Activated CD8-positive, alpha-beta memory T cell treated with anti-CD3 and anti-CD28 coated beads for 4 hours (primary cell): Measurements from ENCODE around the gene MARCHF10.
"Not testable (repeated sequence)": the region's sequence is repeated elsewhere in the genome, so short reads cannot be mapped to it uniquely, and the experiment has no call there.

ENCODE experiments used
- DNase-seq, 2 donors: peaks; one replicate each; pipeline ENCODE4 v3.0.0-alpha.2; 2020; ENCODE audit warnings: low read depth in 2 of 2

MARCHF10 gene, protein sequence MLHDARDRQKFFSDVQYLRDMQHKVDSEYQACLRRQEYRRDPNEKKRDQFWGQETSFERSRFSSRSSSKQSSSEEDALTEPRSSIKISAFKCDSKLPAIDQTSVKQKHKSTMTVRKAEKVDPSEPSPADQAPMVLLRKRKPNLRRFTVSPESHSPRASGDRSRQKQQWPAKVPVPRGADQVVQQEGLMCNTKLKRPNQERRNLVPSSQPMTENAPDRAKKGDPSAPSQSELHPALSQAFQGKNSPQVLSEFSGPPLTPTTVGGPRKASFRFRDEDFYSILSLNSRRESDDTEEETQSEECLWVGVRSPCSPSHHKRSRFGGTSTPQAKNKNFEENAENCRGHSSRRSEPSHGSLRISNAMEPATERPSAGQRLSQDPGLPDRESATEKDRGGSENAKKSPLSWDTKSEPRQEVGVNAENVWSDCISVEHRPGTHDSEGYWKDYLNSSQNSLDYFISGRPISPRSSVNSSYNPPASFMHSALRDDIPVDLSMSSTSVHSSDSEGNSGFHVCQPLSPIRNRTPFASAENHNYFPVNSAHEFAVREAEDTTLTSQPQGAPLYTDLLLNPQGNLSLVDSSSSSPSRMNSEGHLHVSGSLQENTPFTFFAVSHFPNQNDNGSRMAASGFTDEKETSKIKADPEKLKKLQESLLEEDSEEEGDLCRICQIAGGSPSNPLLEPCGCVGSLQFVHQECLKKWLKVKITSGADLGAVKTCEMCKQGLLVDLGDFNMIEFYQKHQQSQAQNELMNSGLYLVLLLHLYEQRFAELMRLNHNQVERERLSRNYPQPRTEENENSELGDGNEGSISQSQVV

DNA sequence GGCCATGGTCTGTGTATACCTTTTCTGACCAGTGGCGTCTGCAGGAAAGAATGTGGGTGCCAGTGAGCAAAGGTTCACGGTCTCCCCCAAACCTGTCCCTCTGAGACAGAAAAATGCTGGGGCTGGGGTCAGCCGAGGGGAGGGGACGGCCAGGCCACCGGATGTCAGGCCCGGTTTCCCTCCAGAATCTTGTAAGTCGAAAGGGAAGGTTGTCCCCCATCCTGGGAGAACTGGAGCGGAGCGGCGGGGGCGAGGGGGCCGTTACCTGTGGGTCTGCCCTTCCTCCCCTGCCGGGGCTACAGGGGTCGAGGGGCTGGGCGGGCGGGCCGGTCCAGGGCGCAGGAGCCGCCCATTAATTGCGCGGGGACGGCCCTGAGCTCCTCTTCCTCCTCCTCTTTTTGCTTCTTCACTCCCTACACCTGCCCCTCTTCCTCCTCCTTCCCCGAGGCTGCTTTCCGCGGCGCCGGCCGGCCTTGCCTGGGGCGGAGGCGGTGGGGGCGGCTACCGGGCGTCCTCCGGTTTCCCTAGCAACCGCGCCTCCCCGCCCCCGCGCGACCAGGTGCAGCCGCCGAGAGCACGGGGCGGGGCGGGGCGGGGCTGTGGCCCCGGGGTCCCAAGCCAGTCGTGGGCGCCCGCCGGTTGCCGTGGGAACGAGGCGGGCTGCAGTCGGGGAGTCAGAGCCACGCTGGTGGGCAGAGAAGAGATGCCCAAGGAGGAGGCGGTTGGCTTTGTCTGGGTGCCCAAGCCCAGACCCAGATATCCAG, at the start of gene MARCHF10:
TSS of gene MARCHF10 (minus strand) at position 503 of the 764 bp plus-strand sequence. CDS start 6,579 bp downstream, outside the sequence.
- DNase-seq, result peak; percentile 31 to 33

DNA sequence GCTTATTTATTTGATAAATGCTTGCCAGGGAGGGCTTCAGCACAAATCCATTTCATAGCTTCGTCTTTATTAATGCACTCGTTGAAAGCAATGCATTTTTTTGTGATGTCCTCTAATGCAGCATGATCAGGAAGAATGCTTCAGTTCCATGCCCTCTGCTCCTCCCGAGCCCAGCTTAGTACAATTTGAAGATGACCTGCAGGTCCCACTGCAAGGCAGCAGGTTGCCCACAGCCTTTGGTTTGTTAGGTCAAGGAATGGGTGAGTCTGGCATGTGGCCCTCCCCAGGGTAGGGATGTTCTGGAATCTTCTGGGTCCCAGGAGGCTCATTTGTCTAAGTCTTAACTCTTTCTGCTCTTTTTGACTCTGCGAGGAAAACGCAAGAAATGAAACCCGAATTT, 49.4 kb upstream of the MARCHF10 start:
- no peak for DNase-seq

DNA sequence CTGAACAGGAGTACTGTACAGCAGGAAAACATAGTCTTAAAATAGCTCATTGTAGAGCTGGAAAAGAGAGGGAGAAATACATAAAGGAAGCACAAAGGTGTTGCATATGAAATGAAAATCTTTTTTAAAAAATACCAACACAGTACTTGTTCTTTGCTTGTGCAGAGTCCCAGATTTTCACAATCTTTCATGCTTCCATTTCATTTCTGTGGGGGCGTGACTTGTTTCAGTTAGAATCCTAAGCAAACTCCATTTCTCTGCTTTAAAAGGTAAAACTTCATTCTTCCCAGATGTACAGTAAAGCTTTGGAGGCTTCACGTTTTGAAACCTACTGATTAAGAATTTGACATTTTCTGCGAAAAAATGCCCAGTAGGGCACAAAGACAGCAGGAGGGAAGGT, 48.5 kb upstream of the MARCHF10 start:
- no peak for DNase-seq

DNA sequence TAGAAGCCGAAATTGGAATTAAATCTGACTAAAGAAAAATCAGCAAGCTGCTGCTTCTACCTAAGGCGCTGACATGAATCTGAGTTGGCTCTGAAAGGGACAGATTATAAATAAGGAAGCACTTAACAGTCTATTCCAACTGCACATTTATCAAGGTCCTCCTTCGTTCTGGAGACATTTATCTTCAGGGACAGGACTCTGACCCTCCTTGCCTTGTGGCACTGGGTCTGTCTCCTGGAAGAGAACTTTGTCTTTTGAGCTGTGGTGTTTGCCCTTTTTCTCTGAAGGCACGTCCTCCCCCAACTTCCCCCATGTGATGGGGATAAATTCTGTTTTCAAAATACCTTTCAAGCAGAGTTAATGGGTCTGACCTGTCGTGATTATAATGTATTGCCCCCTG, 47.0 kb upstream of the MARCHF10 start:
- DNase-seq, result no peak

DNA sequence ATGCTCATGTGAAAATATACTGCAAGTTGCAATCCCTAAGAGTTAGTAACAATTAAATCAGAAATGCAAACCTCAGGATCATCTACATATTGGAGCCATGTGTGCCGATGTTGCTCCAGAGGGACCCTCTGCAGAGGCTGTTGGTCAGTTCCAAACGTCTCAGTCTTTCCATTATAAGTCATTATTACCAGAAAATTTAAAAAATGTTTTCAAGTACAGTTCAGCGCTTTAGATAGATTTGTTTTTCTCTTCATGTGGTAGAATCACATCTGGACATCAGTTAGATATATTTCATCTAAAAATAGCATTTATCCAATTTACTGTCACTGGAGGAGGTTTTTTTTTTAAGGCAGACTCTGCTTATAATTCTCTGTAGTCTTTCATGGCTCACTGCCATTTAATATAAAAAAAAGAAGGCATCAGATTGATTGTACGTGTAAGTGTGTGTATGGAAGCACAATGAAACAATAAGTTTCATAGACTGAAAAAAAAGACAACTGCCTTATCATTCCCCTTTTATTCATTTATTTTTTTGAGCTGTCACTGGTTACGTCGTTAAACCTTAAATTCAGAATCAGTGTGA, 46.1 kb upstream of the MARCHF10 start:
- no peak for DNase-seq

DNA sequence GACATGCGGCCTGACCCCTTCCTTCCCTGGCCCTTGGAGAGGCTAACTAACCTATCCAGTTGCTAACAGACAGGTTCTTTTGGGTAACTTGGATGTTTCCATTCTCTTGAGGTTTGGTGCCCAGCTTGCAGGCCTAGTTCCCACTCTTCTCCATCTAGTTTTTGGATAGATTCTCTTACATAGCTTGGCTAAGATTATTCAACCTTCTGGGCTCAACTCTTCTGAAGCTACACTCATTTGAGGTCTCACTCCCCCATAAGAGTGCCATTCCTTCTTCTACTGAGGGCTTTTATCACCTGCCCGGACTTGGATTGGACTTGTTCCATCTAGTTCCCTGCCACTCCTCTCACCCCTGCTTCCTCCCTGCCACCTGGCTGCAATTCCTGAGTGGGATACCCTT, 44.1 kb upstream of the MARCHF10 start:
- no peak for DNase-seq

DNA sequence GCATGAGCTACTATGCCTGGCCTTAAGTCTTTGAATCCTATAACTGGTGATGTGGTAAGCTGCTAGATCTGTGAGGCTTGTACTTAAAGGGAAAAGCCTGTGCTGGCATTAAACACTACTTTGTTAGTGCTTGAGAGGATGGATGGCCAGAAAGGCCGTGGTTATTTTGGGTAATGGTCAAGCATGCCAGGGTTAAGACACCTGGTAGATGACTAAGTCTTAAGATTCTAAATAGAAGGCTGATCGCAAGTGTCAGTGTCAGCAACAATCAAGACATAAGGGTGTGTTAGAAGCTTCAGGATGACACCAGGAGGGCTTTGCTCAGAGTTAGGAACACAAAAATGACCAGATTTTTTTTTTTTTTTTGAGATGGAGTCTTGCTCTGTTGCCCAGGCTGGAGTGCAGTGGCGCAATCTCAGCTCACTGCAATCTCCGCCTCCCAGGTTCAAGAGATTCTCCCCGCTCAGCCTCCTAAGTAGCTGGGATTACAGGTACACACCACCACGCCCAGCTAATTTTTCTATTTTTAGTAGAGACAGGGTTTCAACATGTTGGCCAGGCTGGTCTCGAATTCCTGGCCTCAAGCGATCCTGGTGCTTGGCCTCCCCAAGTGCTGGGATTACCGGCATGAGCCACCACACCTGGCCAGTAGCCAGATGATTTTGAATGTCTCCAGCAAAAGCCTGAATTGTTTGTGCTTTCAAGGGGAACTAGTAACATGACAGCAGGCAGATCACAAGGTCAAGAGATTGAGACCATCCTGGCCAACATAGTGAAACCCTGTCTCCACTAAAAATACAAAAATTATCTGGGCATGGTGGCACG, 41.7 kb upstream of the MARCHF10 start:
- not testable (repeated sequence) for DNase-seq

DNA sequence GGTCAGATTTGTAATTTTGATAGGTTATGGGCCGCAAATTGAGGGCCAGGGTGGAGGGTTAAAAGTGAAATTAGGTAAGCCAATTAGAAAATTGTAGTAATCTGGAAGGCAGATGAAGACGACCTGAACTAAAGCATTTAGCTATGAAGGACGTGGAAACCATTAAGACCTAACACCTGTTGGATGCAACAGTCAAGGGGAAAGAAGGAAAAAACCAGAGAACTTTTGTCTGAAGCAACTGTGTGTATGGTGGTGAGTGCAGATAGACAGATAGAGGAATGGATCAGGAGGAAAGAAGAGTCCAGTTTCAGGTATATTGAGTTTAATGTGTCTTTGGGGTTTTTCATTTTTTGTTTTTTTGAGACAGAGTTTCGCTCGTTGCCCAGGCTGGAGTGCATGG, 40.2 kb upstream of the MARCHF10 start:
- DNase-seq, result no peak

DNA sequence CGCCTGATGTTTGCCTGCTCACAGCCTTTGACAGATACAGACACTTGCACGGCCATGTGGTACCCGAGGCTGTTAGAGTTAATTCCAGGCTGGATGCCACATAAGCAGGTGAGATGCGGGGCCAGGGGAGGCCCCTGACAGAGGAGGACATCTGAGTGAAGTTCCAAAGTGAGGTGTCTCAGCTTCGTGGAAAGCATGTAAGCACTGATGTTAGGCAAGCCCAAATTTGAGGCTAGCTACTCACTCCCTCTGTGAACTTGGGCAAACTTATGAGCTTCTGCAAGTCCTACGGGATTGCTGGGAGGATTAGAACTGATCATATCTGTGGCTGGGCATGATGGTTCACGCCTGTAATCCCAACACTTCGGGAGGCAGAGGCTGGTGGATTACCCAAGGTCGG, 39.3 kb upstream of the MARCHF10 start:
- DNase-seq, result no peak

DNA sequence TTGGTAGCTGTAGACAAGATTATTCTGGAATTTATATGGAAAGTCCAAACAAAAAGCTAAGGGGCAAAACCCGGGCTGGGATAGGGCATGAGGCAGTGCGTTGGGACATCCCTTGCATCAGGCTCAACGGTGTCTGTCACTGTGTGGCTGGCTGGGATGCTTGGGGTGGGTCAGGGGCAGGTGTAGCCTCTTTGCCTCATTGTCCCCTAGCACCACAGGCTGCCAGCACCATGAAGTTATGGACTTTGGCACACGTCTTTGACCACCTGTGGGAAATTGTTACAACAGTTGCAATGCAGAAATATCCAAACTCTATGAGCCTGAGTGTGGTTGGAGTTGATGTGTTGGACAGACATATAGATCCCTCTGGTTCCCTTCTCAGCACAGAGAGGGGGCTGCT, 32.8 kb upstream of the MARCHF10 start:
- DNase-seq, result no peak

DNA sequence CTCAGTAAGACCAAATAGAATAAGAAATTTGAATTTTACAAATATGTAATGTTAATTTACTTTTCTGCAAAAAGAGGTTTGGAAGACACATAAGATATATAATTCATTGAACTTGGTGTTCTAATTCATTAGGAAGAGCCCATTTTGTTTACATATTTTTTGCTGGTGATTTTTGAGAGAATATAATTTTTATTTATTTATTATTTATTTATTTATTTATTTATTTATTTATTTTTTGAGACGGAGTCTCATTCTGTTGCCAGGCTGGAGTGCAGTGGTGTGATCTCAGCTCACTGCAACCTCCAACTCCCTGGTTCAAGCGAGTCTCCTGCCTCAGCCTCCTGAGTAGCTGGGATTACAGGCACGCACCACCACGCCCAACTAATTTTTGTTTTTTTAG, 25.7 kb upstream of the MARCHF10 start:
- DNase-seq, result not testable (repeated sequence)

DNA sequence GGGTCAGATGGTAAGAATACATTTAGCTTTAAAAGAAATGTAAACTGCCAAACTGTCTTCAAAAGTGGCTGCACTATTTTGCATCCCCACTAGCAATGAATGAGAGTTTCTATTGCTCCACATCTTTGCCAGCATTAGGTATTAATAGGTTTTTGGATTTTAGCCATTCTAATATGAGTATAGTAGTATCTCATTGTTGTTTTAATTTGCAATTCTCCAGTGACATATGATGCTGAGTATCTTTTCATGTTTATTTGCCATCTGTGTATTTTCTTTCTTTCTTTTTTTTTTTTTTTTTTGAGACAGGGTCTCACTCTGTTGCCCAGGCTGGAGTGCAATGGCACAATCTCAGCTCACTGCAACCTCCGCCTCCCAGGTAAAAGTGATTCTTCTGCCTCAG, 24.3 kb upstream of the MARCHF10 start:
- DNase-seq, result no peak

DNA sequence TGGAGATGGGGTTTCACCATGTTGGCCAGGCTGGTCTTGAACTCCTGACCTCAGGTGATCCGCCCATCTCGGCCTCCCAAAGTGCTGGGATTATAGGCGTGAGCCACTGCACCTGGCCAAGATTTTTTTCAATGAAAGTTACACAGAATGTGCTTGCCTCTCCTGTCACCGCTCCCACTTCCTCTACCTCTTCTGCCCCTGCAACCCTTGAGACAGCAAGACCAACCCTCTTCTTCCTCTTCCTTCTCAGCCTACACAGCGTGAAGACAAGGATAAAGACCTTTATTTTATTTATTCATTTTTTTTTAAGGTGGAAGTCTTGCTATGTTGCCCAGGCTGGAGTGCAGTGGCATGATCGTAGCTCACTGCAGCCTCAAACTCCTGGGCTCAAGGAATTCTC, 23.0 kb upstream of the MARCHF10 start:
- not testable (repeated sequence) for DNase-seq

DNA sequence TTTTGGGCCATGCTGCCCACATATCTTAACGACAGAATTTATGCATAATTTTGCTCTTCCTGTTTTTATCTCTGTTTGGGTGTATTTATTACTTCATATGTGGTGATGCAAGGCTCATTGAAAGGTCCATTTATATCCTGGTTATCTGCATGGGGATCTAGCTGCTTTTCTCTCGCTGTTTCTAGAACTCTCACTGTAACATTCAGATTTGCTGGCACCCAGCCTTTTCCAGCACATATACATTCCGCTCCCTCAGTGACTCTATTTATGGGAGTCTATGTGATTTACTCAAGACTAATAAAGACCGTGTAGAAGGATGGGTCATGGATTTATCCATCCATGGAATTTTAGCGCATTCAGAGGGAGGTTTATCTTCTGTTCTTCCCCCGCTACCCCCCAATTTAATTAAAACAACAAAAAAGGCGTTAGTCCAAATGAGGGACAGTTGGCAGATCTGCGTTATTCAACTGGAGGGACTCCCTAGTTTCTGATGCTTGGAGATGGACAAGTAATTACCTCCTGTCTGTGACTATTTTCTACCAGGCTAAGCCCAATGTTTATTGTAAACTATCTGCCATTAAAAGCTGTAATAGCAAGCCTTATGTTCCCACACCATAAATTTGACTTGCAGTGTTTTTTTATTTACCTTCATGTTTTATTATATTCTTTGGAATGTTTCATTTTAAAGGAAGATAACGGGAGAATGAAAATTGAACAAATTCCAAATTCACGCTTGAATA, 19.8 kb upstream of the MARCHF10 start:
- no peak for DNase-seq

DNA sequence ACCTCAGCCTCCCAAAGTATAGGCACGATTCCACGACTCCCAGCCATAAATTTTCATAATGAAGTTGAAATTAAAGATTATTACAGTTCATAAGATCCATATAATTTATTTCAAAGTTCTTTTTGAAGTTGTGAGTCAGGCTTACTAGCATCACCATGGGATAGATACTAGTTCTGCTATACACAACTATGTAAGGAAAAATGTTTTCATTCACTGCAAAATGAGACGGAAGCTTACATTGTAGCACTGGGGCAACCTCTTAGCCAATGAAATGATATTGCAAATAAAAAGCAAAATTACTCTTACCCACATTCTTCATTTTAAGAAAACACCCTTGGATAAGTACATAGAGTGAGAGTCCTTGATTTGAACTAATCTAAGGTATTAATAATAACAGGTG, 18.8 kb upstream of the MARCHF10 start:
- DNase-seq, result no peak

DNA sequence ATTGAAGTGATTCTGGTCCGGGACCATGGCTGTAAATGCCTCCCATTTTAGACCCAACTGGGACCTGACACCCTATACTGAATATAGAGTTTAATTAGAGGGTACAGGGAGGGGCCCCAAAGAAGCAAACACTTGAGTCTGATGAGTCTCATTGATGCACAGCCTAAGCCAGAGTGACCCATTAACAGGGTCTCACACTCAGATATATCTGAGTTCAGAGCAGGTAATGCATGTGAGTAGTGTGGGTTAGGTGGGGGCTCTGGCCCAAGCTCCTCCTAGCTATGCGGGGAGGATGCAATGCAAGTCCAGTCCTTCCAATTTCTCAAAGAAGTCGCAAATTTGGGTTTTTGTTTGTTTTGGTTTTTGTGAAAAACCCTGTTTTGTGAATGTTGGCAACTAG, 17.1 kb upstream of the MARCHF10 start:
- no peak for DNase-seq

DNA sequence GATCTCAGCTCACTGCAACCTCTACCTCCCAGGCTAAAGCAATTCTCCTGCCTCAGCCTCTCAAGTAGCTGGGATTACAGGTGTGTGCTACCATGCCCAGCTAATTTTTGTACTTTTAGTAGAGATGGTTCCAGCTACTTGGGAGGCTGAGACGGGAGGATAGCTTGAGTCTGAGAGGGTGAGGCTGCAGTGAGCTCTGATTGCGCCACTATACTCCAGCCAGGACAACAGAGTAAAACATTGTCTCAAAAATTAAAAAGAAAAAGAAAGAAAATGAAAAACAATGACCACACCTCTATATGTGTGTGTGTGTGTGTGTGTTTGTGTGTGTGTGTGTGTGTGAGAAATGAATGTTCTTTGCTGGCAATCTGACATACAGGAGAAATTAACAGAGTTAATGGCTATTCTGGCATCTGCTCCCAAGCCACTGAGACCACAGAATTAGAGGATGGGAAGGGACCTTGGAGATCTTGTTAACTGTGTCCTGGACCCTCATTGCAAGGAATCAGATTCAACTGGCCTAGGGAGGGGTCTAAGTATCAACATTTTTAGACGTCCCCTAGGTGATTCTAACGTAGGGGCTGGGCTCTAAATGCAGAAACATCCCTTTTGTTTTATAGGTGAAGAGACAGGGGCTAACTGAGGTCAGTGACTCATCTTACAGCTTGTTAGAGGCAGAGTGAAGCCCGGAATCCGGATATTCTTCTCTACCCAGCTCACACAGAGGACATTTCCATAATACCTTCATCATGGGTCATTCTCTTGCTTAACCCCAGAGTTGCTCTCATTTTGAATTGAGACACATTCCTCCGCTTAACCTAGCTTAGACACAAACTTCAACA, 16.4 kb upstream of the MARCHF10 start:
- DNase-seq, result no peak

DNA sequence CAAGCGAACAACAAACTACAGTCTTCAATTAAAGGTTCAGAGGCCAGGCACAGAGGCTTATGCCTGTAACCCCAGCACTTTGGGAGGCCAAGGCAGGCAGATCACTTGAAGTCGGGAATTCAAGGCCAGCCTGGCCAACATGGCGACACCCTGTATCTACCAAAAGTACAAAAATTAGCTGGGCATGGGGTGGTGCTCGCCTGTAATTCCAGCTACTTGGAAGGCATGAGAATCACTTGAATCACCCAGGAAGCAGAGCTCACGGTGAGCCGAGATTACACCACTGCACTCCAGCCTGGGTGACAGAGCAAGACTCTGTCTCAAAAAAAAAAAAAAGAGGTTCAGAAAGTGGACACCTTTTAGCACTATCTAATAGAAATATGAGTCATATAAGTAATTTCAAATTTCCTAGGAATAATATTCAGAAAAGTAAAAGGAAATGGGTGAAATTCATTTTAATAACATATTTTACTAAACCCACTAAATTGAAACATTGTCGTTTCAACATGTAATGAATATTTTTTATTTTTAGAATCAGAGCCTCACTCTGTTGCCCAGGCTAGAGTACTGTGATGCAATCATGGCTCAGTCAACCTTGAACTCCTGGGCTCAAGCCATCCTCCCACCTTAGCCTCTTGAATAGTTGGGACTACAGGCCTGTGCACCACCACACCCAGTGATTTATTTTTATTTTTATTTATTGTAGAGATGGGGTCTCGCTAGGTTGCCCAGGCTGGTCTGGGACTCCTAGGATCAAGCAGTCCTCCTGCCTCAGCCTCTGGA, 15.2 kb upstream of the MARCHF10 start:
- DNase-seq, result no peak
